GM12892 (cell line): ENCODE measurements around the gene NAGK.
"Not testable (repeated sequence)": the region's sequence is repeated elsewhere in the genome, so short reads cannot be mapped to it uniquely, and the experiment has no call there.

Experiments
- POLR2A ChIP-seq: IDR thresholded peaks from 2 replicates; pipeline ENCODE4 v1.6.1; 2011; ENCODE audit warnings: low read depth, low read length, control low read depth
- TAF1 ChIP-seq: IDR thresholded peaks from 2 replicates; pipeline ENCODE4 v1.6.1; 2011; ENCODE audit warnings: low read depth, mild to moderate bottlenecking, control low read depth, low read length, borderline replicate concordance

DNA sequence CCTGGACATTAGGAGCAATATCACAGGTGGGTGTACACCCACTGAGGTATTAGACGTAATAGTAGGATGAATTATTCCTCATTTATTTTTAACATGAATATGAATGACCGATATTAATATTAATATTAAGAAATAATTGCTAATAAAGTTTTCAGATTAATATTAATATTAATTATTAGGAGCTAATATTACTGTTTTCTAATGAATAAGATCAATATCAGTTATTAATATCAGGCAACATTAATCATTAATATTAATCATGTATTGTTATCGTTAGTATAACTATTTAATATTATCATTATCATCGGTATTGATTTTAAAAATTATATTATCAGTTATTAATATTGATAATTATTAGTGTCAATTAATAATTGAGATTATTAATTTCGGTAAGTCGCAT, 48.5 kb upstream of the NAGK start:
- not testable (repeated sequence) for TF ChIP-seq TAF1, POLR2A
